NCI-H2029 (cell line): ENCODE results near the gene BCL11B.

Source experiments
- DNase-seq: peaks from one replicate; lab custom pipeline; 2025; lab: John Stamatoyannopoulos, UW

The BCL11B gene

GRCh38 chr14:99254328-99255009 lies 17.5 kb downstream of the BCL11B start:
- no peak for DNase-seq

GRCh38 chr14:99253890-99254289 lies 18.1 kb downstream of the BCL11B start:
- DNase-seq: no peak

- no peak for DNase-seq
Observed at GRCh38 chr14:99252940-99253868, 18.8 kb downstream of the BCL11B start.

GRCh38 chr14:99252443-99252939 lies 19.5 kb downstream of the BCL11B start:
- no peak for DNase-seq

GRCh38 chr14:99251721-99252120 lies 20.3 kb downstream of the BCL11B start:
- DNase-seq: no peak

GRCh38 chr14:99250636-99251208 lies 21.3 kb downstream of the BCL11B start:
- DNase-seq: no peak

- DNase-seq: no peak
Observed at GRCh38 chr14:99249389-99249788, 22.6 kb downstream of the BCL11B start.

GRCh38 chr14:99248761-99249171 lies 23.2 kb downstream of the BCL11B start:
- no peak for DNase-seq

- no peak for DNase-seq
Observed at GRCh38 chr14:99247772-99248171, 24.2 kb downstream of the BCL11B start.

- no peak for DNase-seq
Observed at GRCh38 chr14:99247101-99247729, 24.8 kb downstream of the BCL11B start.

GRCh38 chr14:99246536-99247097 lies 25.4 kb downstream of the BCL11B start:
- no peak for DNase-seq

- no peak for DNase-seq
Observed at GRCh38 chr14:99245564-99246511, 26.2 kb downstream of the BCL11B start.

GRCh38 chr14:99244941-99245563 lies 26.9 kb downstream of the BCL11B start:
- DNase-seq: no peak

GRCh38 chr14:99244367-99244901 lies 27.6 kb downstream of the BCL11B start:
- DNase-seq: no peak

- DNase-seq: no peak
Observed at GRCh38 chr14:99242816-99243721, 28.9 kb downstream of the BCL11B start.

- no peak for DNase-seq
Observed at GRCh38 chr14:99242238-99242637, 29.8 kb downstream of the BCL11B start.

GRCh38 chr14:99241325-99242010 lies 30.5 kb downstream of the BCL11B start:
- DNase-seq: no peak

GRCh38 chr14:99240627-99241324 lies 31.2 kb downstream of the BCL11B start:
- DNase-seq: no peak
